Coronary artery (tissue), 2 donors: ENCODE measurements around the gene EML4.

Experiments used
- DNase-seq: peaks from one replicate; pipeline ENCODE4 v3.0.0-alpha.2; 2017; ENCODE audit warnings: low spot score
- H3K27ac ChIP-seq, 2 donors: fragments of 200-600 bp; sonication (generic); one replicate each; pipeline ENCODE4 v1.5.1; 2016 to 2019
- H3K4me3 ChIP-seq: fragments of 200-600 bp; sonication (generic); 2 replicates; pipeline ENCODE4 v1.5.1; 2016; ENCODE audit warnings: mild to moderate bottlenecking, moderate library complexity
- CTCF ChIP-seq: fragments of 200-600 bp; sonication (generic); IDR thresholded peaks from one replicate; pipeline ENCODE4 v1.5.1; 2019; ENCODE audit warnings: antibody characterized with exemption

The EML4 gene

GRCh38 chr2:42150159-42150558, 19.0 kb upstream of the EML4 start:
- peak overlapping the region; percentile 17 to 66 for H3K27ac ChIP-seq
- no peak overlapping the region for H3K4me3 ChIP-seq
- no peak for TF ChIP-seq CTCF
- DNase-seq: no peak

- H3K27ac ChIP-seq: no peak overlapping the region
- no peak for TF ChIP-seq CTCF
- DNase-seq: no peak
- H3K4me3 ChIP-seq: no peak overlapping the region
Measured at GRCh38 chr2:42153944-42154581, 15.1 kb upstream of the EML4 start.

GRCh38 chr2:42156721-42157120, 12.4 kb upstream of the EML4 start:
- TF ChIP-seq CTCF: no peak
- DNase-seq: no peak
- no peak overlapping the region for H3K27ac ChIP-seq
- no peak overlapping the region for H3K4me3 ChIP-seq

GRCh38 chr2:42161444-42161843, 7.7 kb upstream of the EML4 start:
- no peak overlapping the region for H3K4me3 ChIP-seq
- H3K27ac ChIP-seq: no peak overlapping the region
- no peak for DNase-seq
- TF ChIP-seq CTCF: no peak

GRCh38 chr2:42163444-42164045, 5.6 kb upstream of the EML4 start:
- H3K4me3 ChIP-seq: no peak overlapping the region
- DNase-seq: no peak
- no peak for TF ChIP-seq CTCF
- H3K27ac ChIP-seq: no peak overlapping the region

- no peak for DNase-seq
Measured at GRCh38 chr2:42164046-42164445, 5.1 kb upstream of the EML4 start.

More at GRCh38 chr2:42164046-42164445, 5.1 kb upstream of the EML4 start:
- no peak overlapping the region for H3K27ac ChIP-seq
- TF ChIP-seq CTCF: no peak
- H3K4me3 ChIP-seq: no peak overlapping the region
